ENCODE data around the gene MEF2C. TPM values are rescaled to one million over a fixed set of nuclear protein-coding genes. Genes with fewer than 3 reads are reported as not detected.

Gene MEF2C
- polyA plus RNA-seq, 1 donor: 14.4 TPM

GRCh38 chr5:88765798-88766197 lies 117.2 kb downstream of the MEF2C start:
- WGBS (ENCODE audit: insufficient coverage, low lambda C conversion rate): 90% methylated on average over 2 of the region's 7 CpGs
- H3K4me3 ChIP-seq (ENCODE audit: low read length): no peak overlapping the region
- DNase-seq: no peak

GRCh38 chr5:88765171-88765570 lies 117.8 kb downstream of the MEF2C start:
- Histone ChIP-seq H3K36me3 (ENCODE audit: control insufficient read depth, insufficient read depth, low read length) (no peaks in the 10 kb centered on the region), H3K27me3 (ENCODE audit: control insufficient read depth, insufficient read depth, low read length) (no peaks in the 10 kb centered on the region), H3K9me3 (ENCODE audit: control insufficient read depth, low read depth, low read length) (no peaks in the 10 kb centered on the region), H3K4me3 (ENCODE audit: low read length) (no peak overlapping the region), H3K4me1 (ENCODE audit: control insufficient read depth, insufficient read depth, low read length) (no peaks in the 10 kb centered on the region), H3K27ac (ENCODE audit: low read length) (no peak overlapping the region)
- 100% methylated on average over 1 of the region's 2 CpGs for WGBS (ENCODE audit: insufficient coverage, low lambda C conversion rate)
- DNase-seq: no peak

More at GRCh38 chr5:88765798-88766197, 117.2 kb downstream of the MEF2C start:
- Histone ChIP-seq H3K9me3 (ENCODE audit: control insufficient read depth, low read depth, low read length) (no peaks in the 10 kb centered on the region), H3K4me1 (ENCODE audit: control insufficient read depth, insufficient read depth, low read length) (no peaks in the 10 kb centered on the region), H3K27ac (ENCODE audit: low read length) (no peak overlapping the region), H3K36me3 (ENCODE audit: control insufficient read depth, insufficient read depth, low read length) (no peaks in the 10 kb centered on the region), H3K27me3 (ENCODE audit: control insufficient read depth, insufficient read depth, low read length) (no peaks in the 10 kb centered on the region)

DNA sequence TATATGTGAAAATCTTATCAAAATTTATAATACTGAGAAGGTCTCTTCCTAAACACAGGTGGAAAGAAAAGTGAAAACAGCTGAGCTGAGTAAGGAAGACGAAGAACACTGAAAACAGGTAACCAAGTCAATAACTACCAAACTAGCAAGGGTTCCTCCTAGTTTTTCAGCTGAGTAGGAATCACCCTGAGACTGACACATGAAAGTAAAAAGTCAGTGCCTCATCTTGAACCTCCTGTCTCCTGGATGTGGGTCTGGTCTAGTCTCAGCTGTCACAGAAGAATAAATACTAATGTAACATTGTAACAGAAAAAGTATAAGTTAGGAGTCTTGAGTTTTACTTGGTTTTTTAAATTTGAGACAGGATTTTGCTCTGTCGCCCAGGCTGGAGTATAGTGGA lies 121.0 kb downstream of the MEF2C start:
- H3K27me3 ChIP-seq (ENCODE audit: control insufficient read depth, insufficient read depth, low read length): no peaks in the 10 kb centered on the region
- 86% methylated on average over 1 of the region's 2 CpGs for WGBS (ENCODE audit: insufficient coverage, low lambda C conversion rate)
- DNase-seq: no peak
- H3K4me3 ChIP-seq (ENCODE audit: low read length): no peak overlapping the region
- no peak overlapping the region for H3K27ac ChIP-seq (ENCODE audit: low read length)
- H3K36me3 ChIP-seq (ENCODE audit: control insufficient read depth, insufficient read depth, low read length): no peaks in the 10 kb centered on the region
- H3K9me3 ChIP-seq (ENCODE audit: control insufficient read depth, low read depth, low read length): no peaks in the 10 kb centered on the region
- no peaks in the 10 kb centered on the region for H3K4me1 ChIP-seq (ENCODE audit: control insufficient read depth, insufficient read depth, low read length)

- no CpG with 5 or more reads among the region's 8 CpGs for WGBS (ENCODE audit: insufficient coverage, low lambda C conversion rate)
- H3K4me3 ChIP-seq (ENCODE audit: low read length): no peak overlapping the region
- no peaks in the 10 kb centered on the region for H3K9me3 ChIP-seq (ENCODE audit: control insufficient read depth, low read depth, low read length)
- H3K27ac ChIP-seq (ENCODE audit: low read length): no peak overlapping the region
- H3K27me3 ChIP-seq (ENCODE audit: control insufficient read depth, insufficient read depth, low read length): no peaks in the 10 kb centered on the region
- H3K4me1 ChIP-seq (ENCODE audit: control insufficient read depth, insufficient read depth, low read length): no peaks in the 10 kb centered on the region
- no peak for DNase-seq
- H3K36me3 ChIP-seq (ENCODE audit: control insufficient read depth, insufficient read depth, low read length): no peaks in the 10 kb centered on the region
Measured at GRCh38 chr5:88761269-88761850, 121.6 kb downstream of the MEF2C start.

- H3K27ac ChIP-seq (ENCODE audit: low read length): no peak overlapping the region
- no peak for DNase-seq
- no peaks in the 10 kb centered on the region for H3K4me1 ChIP-seq (ENCODE audit: control insufficient read depth, insufficient read depth, low read length)
- no peaks in the 10 kb centered on the region for H3K27me3 ChIP-seq (ENCODE audit: control insufficient read depth, insufficient read depth, low read length)
- H3K36me3 ChIP-seq (ENCODE audit: control insufficient read depth, insufficient read depth, low read length): no peaks in the 10 kb centered on the region
- WGBS (ENCODE audit: insufficient coverage, low lambda C conversion rate): 0% methylated on average over 1 of the region's 4 CpGs
- H3K9me3 ChIP-seq (ENCODE audit: control insufficient read depth, low read depth, low read length): no peaks in the 10 kb centered on the region
- no peak overlapping the region for H3K4me3 ChIP-seq (ENCODE audit: low read length)
Measured at GRCh38 chr5:88760527-88760926, 122.5 kb downstream of the MEF2C start.

DNA sequence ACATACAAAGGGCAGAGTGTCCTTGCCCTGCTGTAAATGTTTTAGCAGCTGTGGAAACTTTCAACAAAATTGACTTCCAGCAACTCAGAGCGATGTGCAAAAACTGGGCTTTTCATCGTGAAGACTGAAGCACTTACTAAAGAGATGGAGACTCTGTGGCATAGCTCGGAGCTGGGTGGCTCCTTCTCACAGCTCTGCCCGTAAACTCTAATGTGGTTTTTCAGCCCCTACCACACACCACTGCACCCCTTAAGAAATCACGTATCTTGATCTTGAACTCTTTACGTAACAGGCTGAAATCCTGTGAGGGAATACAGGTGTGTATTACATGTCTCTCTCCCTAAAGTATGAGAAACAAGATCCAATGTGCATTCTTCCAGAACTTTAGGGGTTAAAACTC lies 124.4 kb downstream of the MEF2C start:
- Histone ChIP-seq H3K27me3 (ENCODE audit: control insufficient read depth, insufficient read depth, low read length) (no peaks in the 10 kb centered on the region), H3K36me3 (ENCODE audit: control insufficient read depth, insufficient read depth, low read length) (no peaks in the 10 kb centered on the region), H3K9me3 (ENCODE audit: control insufficient read depth, low read depth, low read length) (no peaks in the 10 kb centered on the region), H3K27ac (ENCODE audit: low read length) (no peak overlapping the region), H3K4me1 (ENCODE audit: control insufficient read depth, insufficient read depth, low read length) (no peaks in the 10 kb centered on the region), H3K4me3 (ENCODE audit: low read length) (no peak overlapping the region)
- WGBS (ENCODE audit: insufficient coverage, low lambda C conversion rate): no CpG with 5 or more reads among the region's 6 CpGs
- no peak for DNase-seq

- Histone ChIP-seq H3K36me3 (ENCODE audit: control insufficient read depth, insufficient read depth, low read length) (no peaks in the 10 kb centered on the region), H3K27me3 (ENCODE audit: control insufficient read depth, insufficient read depth, low read length) (no peaks in the 10 kb centered on the region), H3K4me3 (ENCODE audit: low read length) (no peak overlapping the region), H3K4me1 (ENCODE audit: control insufficient read depth, insufficient read depth, low read length) (no peaks in the 10 kb centered on the region), H3K27ac (ENCODE audit: low read length) (no peak overlapping the region), H3K9me3 (ENCODE audit: control insufficient read depth, low read depth, low read length) (no peaks in the 10 kb centered on the region)
- DNase-seq: no peak
- WGBS (ENCODE audit: insufficient coverage, low lambda C conversion rate): 100% methylated on average over 2 of the region's 5 CpGs
Measured at GRCh38 chr5:88758184-88758583, 124.8 kb downstream of the MEF2C start.

DNA sequence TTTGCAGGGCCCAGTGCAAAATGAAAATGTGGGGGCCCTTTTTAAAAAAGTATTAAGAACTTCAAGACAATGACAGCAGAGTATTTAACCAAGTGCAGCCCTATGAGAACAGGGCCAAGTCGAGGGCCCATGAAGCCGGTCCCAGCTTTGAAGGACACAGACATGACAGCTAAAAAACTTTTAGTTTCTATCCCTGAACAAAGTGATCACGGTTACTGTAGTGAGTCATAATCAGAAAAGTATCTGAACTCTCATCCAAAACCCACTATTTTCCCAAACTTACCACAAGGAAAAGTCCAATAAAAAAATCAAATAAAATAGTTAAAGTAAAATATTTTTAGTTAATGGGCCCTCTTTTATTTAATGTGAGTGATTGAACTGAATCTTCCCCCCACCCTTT lies 126.0 kb downstream of the MEF2C start:
- Histone ChIP-seq H3K9me3 (ENCODE audit: control insufficient read depth, low read depth, low read length) (no peaks in the 10 kb centered on the region), H3K27me3 (ENCODE audit: control insufficient read depth, insufficient read depth, low read length) (no peaks in the 10 kb centered on the region), H3K4me1 (ENCODE audit: control insufficient read depth, insufficient read depth, low read length) (no peaks in the 10 kb centered on the region), H3K27ac (ENCODE audit: low read length) (no peak overlapping the region), H3K36me3 (ENCODE audit: control insufficient read depth, insufficient read depth, low read length) (no peaks in the 10 kb centered on the region), H3K4me3 (ENCODE audit: low read length) (no peak overlapping the region)
- DNase-seq: no peak
- 100% methylated on average over 2 of the region's 3 CpGs for WGBS (ENCODE audit: insufficient coverage, low lambda C conversion rate)

- H3K27me3 ChIP-seq (ENCODE audit: control insufficient read depth, insufficient read depth, low read length): no peaks in the 10 kb centered on the region
- H3K9me3 ChIP-seq (ENCODE audit: control insufficient read depth, low read depth, low read length): no peaks in the 10 kb centered on the region
- H3K27ac ChIP-seq (ENCODE audit: low read length): peak overlapping the region; percentile 53
- H3K4me1 ChIP-seq (ENCODE audit: control insufficient read depth, insufficient read depth, low read length): peaks cover 4% of the 10 kb centered on the region
- no peak for DNase-seq
- no peaks in the 10 kb centered on the region for H3K36me3 ChIP-seq (ENCODE audit: control insufficient read depth, insufficient read depth, low read length)
- no peak overlapping the region for H3K4me3 ChIP-seq (ENCODE audit: low read length)
Measured at GRCh38 chr5:88748666-88749065, 134.3 kb downstream of the MEF2C start.

GRCh38 chr5:88746438-88746882 lies 136.5 kb downstream of the MEF2C start:
- Histone ChIP-seq H3K27ac (ENCODE audit: low read length) (no peak overlapping the region), H3K27me3 (ENCODE audit: control insufficient read depth, insufficient read depth, low read length) (no peaks in the 10 kb centered on the region), H3K4me3 (ENCODE audit: low read length) (no peak overlapping the region), H3K9me3 (ENCODE audit: control insufficient read depth, low read depth, low read length) (no peaks in the 10 kb centered on the region), H3K4me1 (ENCODE audit: control insufficient read depth, insufficient read depth, low read length) (peaks cover 4% of the 10 kb centered on the region), H3K36me3 (ENCODE audit: control insufficient read depth, insufficient read depth, low read length) (no peaks in the 10 kb centered on the region)
- no peak for DNase-seq
- WGBS (ENCODE audit: insufficient coverage, low lambda C conversion rate): no CpG with 5 or more reads among the region's 3 CpGs

GRCh38 chr5:88745093-88745696 lies 137.8 kb downstream of the MEF2C start:
- Histone ChIP-seq H3K27ac (ENCODE audit: low read length) (no peak overlapping the region), H3K4me1 (ENCODE audit: control insufficient read depth, insufficient read depth, low read length) (peaks cover 4% of the 10 kb centered on the region), H3K36me3 (ENCODE audit: control insufficient read depth, insufficient read depth, low read length) (no peaks in the 10 kb centered on the region), H3K27me3 (ENCODE audit: control insufficient read depth, insufficient read depth, low read length) (no peaks in the 10 kb centered on the region), H3K4me3 (ENCODE audit: low read length) (no peak overlapping the region), H3K9me3 (ENCODE audit: control insufficient read depth, low read depth, low read length) (no peaks in the 10 kb centered on the region)
- WGBS (ENCODE audit: insufficient coverage, low lambda C conversion rate): no CpG with 5 or more reads among the region's 7 CpGs
- no peak for DNase-seq

Measured in large intestine (tissue), 3 donors.